Suprapubic skin (tissue), 4 donors: Measurements from ENCODE around the gene CR2. TPM values are rescaled to one million over a fixed set of nuclear protein-coding genes. Genes with fewer than 3 reads are reported as not detected.

Experiments used
- DNase-seq, 2 donors: peaks; one replicate each; pipeline ENCODE4 v3.0.0-alpha.2; 2019; ENCODE audit warnings: low spot score in 2 of 2
- H3K27ac ChIP-seq: fragments of 200-600 bp; sonication (generic); one replicate; pipeline ENCODE4 v1.5.1; 2019
- H3K27me3 ChIP-seq: fragments of 200-600 bp; sonication (generic); one replicate; pipeline ENCODE4 v1.5.1; 2019
- H3K36me3 ChIP-seq: fragments of 200-600 bp; sonication (generic); one replicate; pipeline ENCODE4 v1.5.1; 2019
- H3K4me1 ChIP-seq: fragments of 200-600 bp; sonication (generic); one replicate; pipeline ENCODE4 v1.5.1; 2019
- H3K4me3 ChIP-seq: fragments of 200-600 bp; sonication (generic); one replicate; pipeline ENCODE4 v1.5.1; 2019; ENCODE audit warnings: mild to moderate bottlenecking
- H3K9me3 ChIP-seq: fragments of 200-600 bp; sonication (generic); one replicate; pipeline ENCODE4 v1.5.1; 2019
- EP300 ChIP-seq: sonication (generic); formaldehyde crosslinking; IDR thresholded peaks from one replicate; pipeline ENCODE4 v1.6.1; 2017; ENCODE audit warnings: antibody characterized with exemption
- POLR2A ChIP-seq, 2 donors: fragments of 450-650 bp; IDR thresholded peaks; one replicate each; pipeline ENCODE4 v1.6.1; 2017; ENCODE audit warnings: antibody characterized with exemption in 2 of 2, mild to moderate bottlenecking in 2 of 2, moderate library complexity in 2 of 2
- POLR2AphosphoS5 ChIP-seq, 3 donors: sonication (generic); formaldehyde crosslinking; IDR thresholded peaks; one replicate each; pipeline ENCODE4 v1.6.1; 2017; ENCODE audit warnings: antibody characterized with exemption in 3 of 3
- WGBS: methylation state at CpG from one replicate; pipeline ENCODE4 v1.1.5; 2018; 5-methylcytosine and 5-hydroxymethylcytosine counted together
- total RNA-seq, 4 donors: library from RNA; depleted of rRNA; stranded (reverse); fragments of >200 nt; gene quantifications; one replicate each; pipeline ENCODE4 v1.1.0, GENCODE V29; 2016
- TF ChIP-seq, protein P1 (sequence below), 2 donors: fragments of 200-600 bp in 1 of 2; fragments of 450-650 bp in 1 of 2; sonication (generic) in 1 of 2; IDR thresholded peaks; one replicate each; pipeline ENCODE4 v1.5.1; 2016 to 2019; ENCODE audit warnings: antibody characterized with exemption in 2 of 2, mild to moderate bottlenecking in 1 of 2, moderate library complexity in 1 of 2

The CR2 gene
- total RNA-seq, 4 donors from 2014 or later: not detected

DNA sequence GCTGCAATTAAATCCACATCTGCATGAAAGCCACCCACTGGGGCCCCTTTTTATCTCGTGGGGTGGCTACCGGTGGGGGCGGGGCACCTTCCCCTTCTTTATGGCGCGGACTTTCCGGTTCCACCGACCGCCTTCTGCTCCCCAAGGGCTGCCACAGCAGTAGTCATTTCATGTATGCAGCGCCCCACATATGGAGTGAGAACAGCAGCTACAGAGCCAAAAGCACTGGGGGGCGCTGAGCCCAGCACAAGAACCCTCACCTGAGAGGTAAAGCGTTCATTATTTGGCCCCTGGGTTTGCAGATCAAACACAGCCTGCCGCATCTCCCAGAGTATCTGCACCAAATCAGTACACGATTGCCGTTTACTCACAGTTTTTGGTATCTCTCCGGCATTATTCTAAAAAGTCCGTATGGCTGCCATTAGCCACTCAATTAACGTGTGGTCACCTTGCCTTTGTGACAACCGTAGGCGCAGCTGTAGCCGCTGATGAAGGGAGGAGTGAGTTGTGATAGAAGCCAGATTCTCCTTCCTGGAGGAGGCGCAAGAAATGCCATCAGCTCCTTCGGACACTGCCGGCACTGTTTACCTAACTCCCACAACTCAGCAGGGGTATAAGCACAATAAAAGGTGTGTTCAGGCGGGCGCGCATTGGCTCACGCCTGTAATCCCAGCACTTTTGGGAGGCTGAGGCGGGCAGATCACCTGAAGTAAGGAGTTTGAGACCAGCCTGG is 30.4 kb upstream of the CR2 start:
- TF ChIP-seq, protein P1, sequence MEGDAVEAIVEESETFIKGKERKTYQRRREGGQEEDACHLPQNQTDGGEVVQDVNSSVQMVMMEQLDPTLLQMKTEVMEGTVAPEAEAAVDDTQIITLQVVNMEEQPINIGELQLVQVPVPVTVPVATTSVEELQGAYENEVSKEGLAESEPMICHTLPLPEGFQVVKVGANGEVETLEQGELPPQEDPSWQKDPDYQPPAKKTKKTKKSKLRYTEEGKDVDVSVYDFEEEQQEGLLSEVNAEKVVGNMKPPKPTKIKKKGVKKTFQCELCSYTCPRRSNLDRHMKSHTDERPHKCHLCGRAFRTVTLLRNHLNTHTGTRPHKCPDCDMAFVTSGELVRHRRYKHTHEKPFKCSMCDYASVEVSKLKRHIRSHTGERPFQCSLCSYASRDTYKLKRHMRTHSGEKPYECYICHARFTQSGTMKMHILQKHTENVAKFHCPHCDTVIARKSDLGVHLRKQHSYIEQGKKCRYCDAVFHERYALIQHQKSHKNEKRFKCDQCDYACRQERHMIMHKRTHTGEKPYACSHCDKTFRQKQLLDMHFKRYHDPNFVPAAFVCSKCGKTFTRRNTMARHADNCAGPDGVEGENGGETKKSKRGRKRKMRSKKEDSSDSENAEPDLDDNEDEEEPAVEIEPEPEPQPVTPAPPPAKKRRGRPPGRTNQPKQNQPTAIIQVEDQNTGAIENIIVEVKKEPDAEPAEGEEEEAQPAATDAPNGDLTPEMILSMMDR (IDR thresholded peaks at IDR 0.05): no peak
- TF ChIP-seq POLR2A (IDR thresholded peaks at IDR 0.05) (no peak), POLR2AphosphoS5 (IDR thresholded peaks at IDR 0.05) (no peak), EP300 (no peak)
- 38% methylated on average over 24 of the region's 28 CpGs for WGBS
- H3K4me3 ChIP-seq: no peak overlapping the region
- H3K4me1 ChIP-seq: no peaks in the 10 kb centered on the region
- no peaks in the 10 kb centered on the region for H3K36me3 ChIP-seq
- DNase-seq: no peak
- no peak overlapping the region for H3K27ac ChIP-seq
- H3K9me3 ChIP-seq: no peaks in the 10 kb centered on the region
- H3K27me3 ChIP-seq: peaks cover 21% of the 10 kb centered on the region

DNA sequence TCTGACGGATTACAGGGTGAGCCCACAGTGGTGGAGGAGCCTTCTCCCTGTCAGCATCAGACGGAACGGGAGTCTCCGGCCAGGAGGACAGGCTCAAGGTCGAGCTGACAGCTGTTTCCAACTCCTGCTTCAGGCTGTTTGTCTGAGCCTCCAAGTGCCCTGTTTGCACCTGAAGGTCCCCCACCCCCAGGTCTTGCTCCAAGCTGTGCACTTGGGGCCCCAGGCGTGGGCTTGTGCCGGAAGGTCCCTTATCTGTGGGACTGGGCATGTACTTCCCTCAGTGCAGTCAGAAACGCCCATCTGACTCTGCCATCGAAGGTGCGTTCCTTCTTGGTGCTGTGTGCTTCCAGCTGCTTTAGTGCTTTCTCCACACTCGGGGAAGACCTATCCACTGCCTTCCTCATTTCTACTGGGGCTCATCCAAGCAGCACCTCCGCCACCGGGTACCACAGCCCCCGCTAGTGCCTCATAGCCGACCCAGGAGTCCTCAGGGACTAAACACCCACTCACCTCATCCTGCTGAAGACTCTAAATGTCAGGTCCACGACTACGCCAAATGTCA is 29.5 kb upstream of the CR2 start:
- H3K9me3 ChIP-seq: no peaks in the 10 kb centered on the region
- H3K4me3 ChIP-seq: no peak overlapping the region
- no peaks in the 10 kb centered on the region for H3K36me3 ChIP-seq
- 80% methylated on average over 9 of the region's 17 CpGs for WGBS
- no peak overlapping the region for H3K27ac ChIP-seq
- no peak for DNase-seq
- H3K27me3 ChIP-seq: peaks cover 21% of the 10 kb centered on the region
- H3K4me1 ChIP-seq: no peaks in the 10 kb centered on the region
- TF ChIP-seq, protein P1 (IDR thresholded peaks at IDR 0.05): no peak
- TF ChIP-seq POLR2A (IDR thresholded peaks at IDR 0.05) (no peak), POLR2AphosphoS5 (IDR thresholded peaks at IDR 0.05) (no peak), EP300 (no peak)

DNA sequence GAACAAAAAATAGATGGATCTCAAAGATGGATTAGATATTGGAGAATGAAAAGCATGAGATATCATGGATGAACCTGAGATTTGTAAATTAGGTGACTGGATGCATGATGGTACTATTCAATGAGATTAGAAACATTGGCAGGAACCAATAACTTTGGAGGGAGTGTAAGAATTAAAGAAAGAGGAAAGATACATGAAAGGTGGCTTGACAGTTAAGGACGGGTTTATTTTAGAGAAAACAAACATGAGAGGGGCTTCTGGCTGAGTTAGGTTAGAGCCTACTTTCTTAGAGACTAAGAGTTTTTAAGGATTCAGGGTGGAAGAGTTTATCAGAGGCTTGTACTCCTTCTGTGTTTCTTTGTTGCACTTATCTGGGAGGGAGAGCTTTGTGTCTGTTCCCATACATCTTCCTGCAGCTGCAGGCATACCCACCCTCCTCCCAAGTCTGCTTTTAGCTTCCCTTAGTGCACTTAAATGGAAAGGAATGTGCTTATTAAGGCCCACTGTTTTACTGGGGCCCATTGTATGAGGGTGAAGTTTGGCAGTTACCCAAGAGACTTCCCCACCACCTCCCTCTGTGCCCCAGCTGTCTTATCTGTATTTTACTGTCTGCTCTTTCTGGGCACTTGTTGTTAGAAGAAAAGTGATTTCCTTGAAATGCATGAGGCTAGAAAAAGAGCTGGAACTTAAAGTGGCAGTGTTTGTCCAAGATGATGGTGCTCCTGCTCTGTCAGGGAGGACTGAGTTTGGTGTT is 26.1 kb upstream of the CR2 start:
- Histone ChIP-seq H3K27ac (no peak overlapping the region), H3K4me3 (no peak overlapping the region), H3K27me3 (peaks cover 21% of the 10 kb centered on the region), H3K4me1 (no peaks in the 10 kb centered on the region), H3K36me3 (no peaks in the 10 kb centered on the region), H3K9me3 (no peaks in the 10 kb centered on the region)
- no peak for DNase-seq
- 92% methylated on average over 1 of the region's 1 CpG for WGBS
- TF ChIP-seq EP300 (no peak), POLR2A (IDR thresholded peaks at IDR 0.05) (no peak), POLR2AphosphoS5 (IDR thresholded peaks at IDR 0.05) (no peak)
- TF ChIP-seq, protein P1 (IDR thresholded peaks at IDR 0.05): no peak

DNA sequence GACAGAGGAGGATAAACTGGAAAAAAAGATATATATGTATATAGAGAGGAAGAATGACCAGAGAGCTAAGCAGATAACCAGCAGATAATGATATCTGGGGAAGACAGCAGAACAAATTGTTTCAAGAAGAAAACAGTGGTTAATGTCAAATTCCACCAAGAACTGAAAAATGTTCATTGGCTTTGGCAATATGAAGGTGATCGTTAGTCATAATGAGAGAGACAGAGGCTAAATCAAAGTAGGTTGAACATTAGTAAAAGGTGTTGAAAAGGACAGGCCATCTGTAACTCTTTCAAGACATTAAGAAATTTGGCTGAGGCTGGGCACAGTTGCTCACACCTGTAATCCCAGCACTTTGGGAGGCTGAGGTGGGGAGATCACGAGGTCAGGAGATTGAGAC is 25.3 kb upstream of the CR2 start:
- no peaks in the 10 kb centered on the region for H3K9me3 ChIP-seq
- H3K27ac ChIP-seq: no peak overlapping the region
- no peak for DNase-seq
- H3K4me3 ChIP-seq: no peak overlapping the region
- TF ChIP-seq POLR2AphosphoS5 (IDR thresholded peaks at IDR 0.05): no peak
- TF ChIP-seq, protein P1 (IDR thresholded peaks at IDR 0.05): no peak
- no peak for TF ChIP-seq POLR2A (IDR thresholded peaks at IDR 0.05)
- no peak for TF ChIP-seq EP300
- no peaks in the 10 kb centered on the region for H3K4me1 ChIP-seq
- no peaks in the 10 kb centered on the region for H3K36me3 ChIP-seq
- WGBS: 83% methylated on average over 2 of the region's 2 CpGs
- peaks cover 14% of the 10 kb centered on the region for H3K27me3 ChIP-seq

DNA sequence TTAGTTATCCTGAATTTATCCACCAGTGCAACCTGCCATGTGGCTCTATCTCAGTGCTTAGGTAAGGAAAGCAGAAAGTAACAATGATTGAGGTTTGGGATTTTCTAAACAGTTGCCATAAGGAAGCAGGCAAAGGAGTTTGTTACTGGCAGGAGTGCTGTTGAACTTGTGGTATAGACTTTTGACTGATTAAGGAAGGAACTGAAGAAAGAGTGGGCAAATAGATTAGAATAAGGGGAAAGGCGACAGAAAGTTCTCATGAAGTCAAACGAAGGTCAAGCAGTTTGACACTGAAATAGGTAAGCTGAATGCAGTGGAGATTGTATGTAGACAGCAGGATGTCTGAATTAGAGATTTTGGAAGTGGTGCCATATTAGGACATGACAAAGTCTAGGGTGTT is 24.2 kb upstream of the CR2 start:
- 72% methylated on average over 2 of the region's 2 CpGs for WGBS
- TF ChIP-seq EP300: no peak
- TF ChIP-seq POLR2AphosphoS5 (IDR thresholded peaks at IDR 0.05): no peak
- TF ChIP-seq POLR2A (IDR thresholded peaks at IDR 0.05): no peak
- TF ChIP-seq, protein P1 (IDR thresholded peaks at IDR 0.05): no peak

More for the DNA sequence above, 24.2 kb upstream of the CR2 start:
- Histone ChIP-seq H3K36me3 (no peaks in the 10 kb centered on the region), H3K27ac (no peak overlapping the region), H3K4me3 (no peak overlapping the region), H3K9me3 (no peaks in the 10 kb centered on the region), H3K4me1 (no peaks in the 10 kb centered on the region), H3K27me3 (peaks cover 6% of the 10 kb centered on the region)
- no peak for DNase-seq
